ENCODE data around the gene NEURL1B.

GRCh38 chr5:172690258-172691075 lies 49.4 kb downstream of the NEURL1B start:
- TF ChIP-seq POLR2A (IDR thresholded peaks at IDR 0.05) (no peak), CTCF (IDR thresholded peaks at IDR 0.05) (no peak), POLR2AphosphoS5 (IDR thresholded peaks at IDR 0.05; ENCODE audit: insufficient read depth in 1 of 2, low read depth in 1 of 2) (peak in 1 of 2 donors; percentile 9)
